NCI-H526 (cell line): ENCODE results near the gene PTOV1.
A peak's percentile ranks its signal among the peaks of the same experiment; 100 is the strongest.

Source experiments
- DNase-seq, 2 experiments: peaks; one replicate each; lab custom pipeline; 2025; lab: John Stamatoyannopoulos, UW

PTOV1 gene

GRCh38 chr19:49874503-49875157 lies 23.7 kb downstream of the PTOV1 start:
- no peak for DNase-seq

- no peak for DNase-seq
Measured at GRCh38 chr19:49875177-49875576, 24.2 kb downstream of the PTOV1 start.

- DNase-seq = peak in 1 of 2 experiments; percentile 58
Measured at GRCh38 chr19:49875857-49876421, 25.0 kb downstream of the PTOV1 start.

DNA sequence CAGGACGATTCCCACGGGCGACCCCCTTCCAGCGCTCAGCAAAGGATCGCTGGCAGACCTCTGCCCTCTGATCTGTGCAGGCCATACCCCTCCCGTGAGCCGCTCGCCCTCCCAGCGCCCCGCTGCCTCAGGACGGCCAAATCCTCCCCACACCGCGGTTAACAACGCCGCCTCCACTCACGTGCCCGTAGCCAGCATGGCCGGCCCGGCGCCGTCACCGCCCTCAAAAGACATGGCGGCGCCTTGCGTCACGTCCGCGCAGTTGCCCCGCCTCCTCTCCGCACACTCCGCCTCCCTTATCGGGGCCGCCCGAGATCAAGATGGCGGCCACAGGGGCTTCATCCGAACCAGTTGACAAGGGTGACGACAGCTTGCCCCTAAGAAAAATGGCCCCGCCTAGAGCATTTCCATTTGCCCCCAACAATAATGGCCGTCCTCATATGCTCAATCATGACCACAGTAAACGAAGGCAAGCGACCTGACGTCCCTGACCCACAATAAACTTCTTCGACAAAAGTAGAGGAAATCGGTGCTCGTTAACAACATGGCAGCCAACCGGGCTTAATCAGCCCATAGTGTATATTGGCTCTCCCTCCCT lies 25.6 kb downstream of the PTOV1 start:
- DNase-seq = peak; percentile 96 to 99

GRCh38 chr19:49877020-49877878 lies 26.3 kb downstream of the PTOV1 start, which contains the start of the genes AKT1S1 and TBC1D17:
AKT1S1 (minus strand) TSS chr19:49877355; CDS start chr19:49873295, 4,060 bp downstream.
TBC1D17 (plus strand) TSS chr19:49877702; CDS start chr19:49877724, 22 bp downstream.
- DNase-seq = peak; percentile 99 to 100

GRCh38 chr19:49877879-49878743 lies 27.2 kb downstream of the PTOV1 start:
- peak; percentile 96 to 98 for DNase-seq

GRCh38 chr19:49878744-49879070 lies 27.7 kb downstream of the PTOV1 start:
- no peak for DNase-seq

DNA sequence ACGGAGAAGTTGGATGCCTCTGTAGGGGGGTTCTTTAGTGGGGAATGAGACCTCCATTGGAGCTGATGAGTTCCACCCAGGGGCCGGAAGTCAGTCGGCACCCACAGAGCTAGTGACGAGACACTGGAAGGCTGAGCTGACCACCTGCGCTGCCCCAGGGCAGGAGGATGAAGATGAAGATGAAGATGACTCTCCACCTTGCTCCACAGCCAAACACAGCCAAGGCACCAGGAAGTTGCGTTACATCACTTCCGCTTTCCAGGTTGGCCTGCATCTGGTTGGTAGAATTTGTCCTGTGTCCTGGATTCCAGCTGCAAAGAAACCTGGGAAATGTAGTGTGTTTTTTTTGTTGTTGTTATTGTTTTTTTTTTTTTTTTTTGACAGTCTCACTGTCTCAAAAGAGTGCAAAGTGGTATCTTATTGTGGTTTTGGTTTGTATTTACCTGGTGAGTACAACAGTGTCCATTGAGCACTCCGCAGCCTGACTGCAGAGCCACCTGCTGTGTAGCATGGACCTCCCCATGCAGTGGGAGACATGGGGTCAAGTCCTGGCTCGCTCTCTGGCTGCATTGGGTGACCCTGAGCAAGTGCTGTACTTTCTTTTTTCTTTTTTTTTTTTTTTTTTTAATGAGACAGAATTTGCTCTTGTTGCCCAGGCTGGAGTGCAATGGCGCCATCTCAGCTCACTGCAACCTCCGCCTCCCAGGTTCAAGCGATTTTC lies 28.4 kb downstream of the PTOV1 start:
- DNase-seq = no peak

GRCh38 chr19:49880162-49880869 lies 29.4 kb downstream of the PTOV1 start:
- no peak for DNase-seq

DNA sequence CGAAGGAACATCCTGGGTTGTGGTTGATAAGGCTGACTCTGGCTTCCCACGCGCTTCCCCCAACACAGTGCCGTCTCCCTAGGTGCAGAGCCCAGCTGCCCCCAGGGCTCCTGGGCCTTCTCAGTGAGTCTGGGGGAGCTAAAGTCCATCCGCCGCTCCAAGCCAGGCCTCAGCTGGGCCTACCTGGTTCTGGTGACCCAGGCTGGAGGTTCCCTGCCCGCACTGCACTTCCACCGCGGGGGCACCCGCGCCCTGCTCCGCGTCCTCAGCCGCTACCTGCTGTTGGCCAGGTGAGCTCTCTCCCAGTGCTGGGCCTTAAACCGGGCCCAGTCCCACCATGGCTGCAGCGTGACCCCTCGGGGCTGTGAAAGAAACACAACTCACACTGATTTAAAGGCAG lies 30.2 kb downstream of the PTOV1 start:
- no peak for DNase-seq

DNA sequence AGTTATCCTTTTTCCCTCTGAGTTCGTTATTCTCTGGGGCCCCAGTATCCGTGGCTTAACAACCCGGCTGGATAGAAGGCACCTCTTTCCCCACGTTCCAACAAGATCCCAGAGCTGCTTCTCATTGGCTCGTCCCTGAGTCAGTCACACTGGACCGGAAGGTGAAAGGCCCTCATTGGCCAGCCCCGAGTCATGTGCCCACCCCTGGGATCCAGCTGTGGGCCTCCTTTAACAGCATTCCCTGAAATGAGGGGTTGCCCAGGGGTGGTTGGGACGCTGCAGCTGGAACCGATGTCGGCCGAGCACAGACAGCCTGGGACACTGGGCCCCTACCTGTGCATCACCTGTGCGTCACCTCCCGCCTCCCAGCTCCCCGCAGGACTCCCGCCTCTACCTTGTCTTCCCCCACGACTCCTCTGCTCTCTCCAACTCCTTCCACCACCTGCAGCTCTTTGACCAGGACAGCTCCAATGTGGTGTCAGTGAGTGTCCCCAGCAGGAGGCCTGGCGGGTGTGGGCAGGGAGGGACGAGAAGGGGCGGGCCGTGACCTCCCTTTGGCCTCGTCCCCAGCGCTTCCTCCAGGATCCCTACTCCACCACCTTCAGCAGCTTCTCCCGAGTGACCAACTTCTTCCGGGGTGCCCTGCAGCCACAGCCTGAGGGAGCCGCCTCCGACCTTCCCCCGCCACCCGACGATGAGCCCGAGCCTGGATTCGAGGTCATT lies 30.9 kb downstream of the PTOV1 start:
- peak in 1 of 2 experiments; percentile 23 for DNase-seq

GRCh38 chr19:49882643-49883042 lies 31.7 kb downstream of the PTOV1 start:
- DNase-seq = no peak

DNA sequence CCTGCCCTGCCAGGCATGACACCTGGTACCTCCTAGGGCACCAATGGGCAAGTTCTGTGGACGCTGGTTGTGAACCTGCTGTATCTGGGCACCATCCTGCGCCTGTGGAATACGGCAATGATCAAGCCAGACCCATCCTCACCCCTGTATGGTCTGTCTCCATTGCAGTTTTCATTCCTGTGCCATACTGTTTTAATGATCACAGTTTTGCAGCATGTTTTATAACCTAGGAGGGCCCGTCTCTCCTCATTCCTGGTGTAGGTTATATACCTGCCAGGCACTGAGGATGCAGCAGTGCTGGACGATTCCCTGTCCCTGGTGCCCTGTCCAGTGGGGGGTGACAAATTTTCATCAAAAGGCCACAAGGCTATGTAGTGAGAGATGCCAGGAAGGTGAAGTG lies 32.1 kb downstream of the PTOV1 start:
- no peak for DNase-seq

DNA sequence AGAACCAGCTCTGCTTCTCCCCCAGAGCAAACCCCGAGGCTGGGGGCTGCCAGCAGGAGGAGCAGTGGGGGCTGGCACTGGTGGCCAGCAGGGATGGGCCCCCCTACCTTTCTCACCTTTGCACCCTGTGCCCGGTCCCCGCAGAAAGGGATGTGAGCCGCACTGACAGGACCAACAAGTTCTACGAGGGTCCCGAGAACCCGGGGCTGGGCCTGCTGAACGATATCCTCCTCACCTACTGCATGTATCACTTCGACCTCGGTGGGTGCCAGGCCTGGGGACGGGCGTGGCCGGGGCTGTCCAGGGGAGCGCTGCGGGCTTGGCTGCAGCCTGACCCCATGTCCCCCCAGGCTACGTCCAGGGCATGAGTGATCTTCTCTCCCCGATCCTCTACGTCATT lies 33.1 kb downstream of the PTOV1 start:
- DNase-seq = no peak

GRCh38 chr19:49884760-49885159 lies 33.8 kb downstream of the PTOV1 start:
- no peak for DNase-seq

- no peak for DNase-seq
Measured at GRCh38 chr19:49887037-49887664, 36.2 kb downstream of the PTOV1 start.

- DNase-seq = peak in 1 of 2 experiments; percentile 61
Measured at GRCh38 chr19:49887665-49888509, 36.9 kb downstream of the PTOV1 start.

- DNase-seq = peak in 1 of 2 experiments; percentile 69
Measured at GRCh38 chr19:49888510-49888824, 37.5 kb downstream of the PTOV1 start.
